ENCODE results near the gene PTTG1IP2.
"Not testable (repeated sequence)": the region's sequence is repeated elsewhere in the genome, so short reads cannot be mapped to it uniquely, and the experiment has no call there.

Gene PTTG1IP2

GRCh38 chr7:90469554-90469953 is at the start of gene PTTG1IP2:
TSS of gene PTTG1IP2 (plus strand) at chr7:90469639. CDS start at chr7:90469787, 148 bp downstream.
- DNase-seq, result no peak

DNA sequence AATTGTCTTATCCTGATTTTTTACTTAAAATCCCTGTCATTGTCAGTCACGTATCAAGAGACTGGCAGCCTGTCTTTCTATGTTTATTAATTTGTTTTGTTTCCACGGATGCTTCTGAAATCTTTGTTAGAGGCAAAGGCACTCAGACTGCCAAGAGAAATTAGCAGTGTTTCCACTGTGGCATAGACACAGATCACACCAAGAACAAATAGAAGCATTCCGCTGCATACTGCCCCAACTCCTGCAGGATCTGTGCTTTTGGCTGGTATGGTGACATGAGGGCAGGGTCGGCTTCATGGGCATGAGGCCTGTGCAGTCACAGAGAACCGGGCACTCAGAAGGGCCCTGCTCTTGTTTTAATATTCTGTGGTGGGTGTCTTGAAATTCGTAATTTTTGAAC is 47.8 kb upstream of the PTTG1IP2 start:
- no peak for DNase-seq

- DNase-seq, result no peak
Measured at GRCh38 chr7:90424720-90425119, 44.7 kb upstream of the PTTG1IP2 start.

- DNase-seq, result no peak
Measured at GRCh38 chr7:90425376-90425775, 44.1 kb upstream of the PTTG1IP2 start.

DNA sequence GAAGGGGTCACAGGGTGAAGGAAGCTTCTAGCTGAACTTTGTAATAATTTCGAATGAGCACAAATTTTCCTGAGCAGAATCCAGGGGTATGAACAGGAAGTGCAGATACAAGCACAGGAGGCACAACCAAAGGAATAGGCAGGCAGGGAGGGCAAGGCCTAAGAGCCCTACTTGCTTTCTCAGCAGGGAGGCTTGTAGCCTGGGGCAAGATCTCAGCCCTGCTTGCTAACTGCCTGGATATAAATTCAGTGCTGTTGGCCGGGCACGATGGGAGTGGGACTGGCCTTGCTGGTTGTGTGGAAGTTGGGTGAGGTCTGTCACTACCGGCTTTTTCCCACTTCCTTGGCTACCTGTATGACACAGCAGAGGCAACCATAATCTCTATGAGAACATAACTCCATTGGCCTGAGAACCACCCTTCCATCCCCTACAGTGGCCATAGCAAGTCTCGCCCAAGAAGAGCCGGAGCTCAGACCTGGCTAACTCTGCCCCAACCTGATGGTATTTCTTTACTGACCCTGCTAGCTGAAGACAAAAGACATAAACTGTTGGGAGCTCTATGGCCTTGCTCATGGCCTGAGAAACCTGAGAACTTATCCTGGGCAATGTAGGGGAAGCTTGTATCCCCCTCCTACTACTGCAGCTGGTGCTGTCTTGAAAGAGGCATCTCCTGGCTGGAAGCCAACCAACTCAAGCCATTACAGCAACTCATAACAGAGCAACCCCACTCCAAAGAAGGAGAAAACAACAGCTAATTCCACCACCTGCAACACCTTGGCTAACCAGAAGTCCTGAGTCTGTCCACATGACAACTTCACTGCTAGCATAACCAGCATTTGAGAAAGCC is 38.6 kb upstream of the PTTG1IP2 start:
- no peak for DNase-seq

DNA sequence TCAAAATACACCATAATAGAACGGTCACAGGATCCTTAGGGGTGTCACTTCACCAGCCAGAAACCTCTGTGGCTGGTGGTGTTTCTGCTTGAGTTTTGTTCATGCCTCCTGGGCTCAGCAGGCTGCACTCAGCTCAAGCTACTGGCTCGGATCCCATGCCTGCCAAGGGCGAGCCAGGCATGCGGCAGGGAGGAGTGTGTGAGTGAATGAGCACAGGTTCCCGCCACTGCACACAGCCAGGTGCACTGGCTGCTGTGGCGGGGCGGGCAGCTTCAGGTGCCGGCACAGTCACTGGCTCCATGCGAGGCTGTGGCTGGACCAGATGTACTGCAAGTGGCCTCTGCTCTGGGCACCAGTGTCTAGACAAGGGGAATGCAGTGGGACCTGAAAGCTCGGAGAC is 36.7 kb upstream of the PTTG1IP2 start:
- DNase-seq, result no peak

- DNase-seq, result no peak
Measured at GRCh38 chr7:90433221-90433620, 36.2 kb upstream of the PTTG1IP2 start.

DNA sequence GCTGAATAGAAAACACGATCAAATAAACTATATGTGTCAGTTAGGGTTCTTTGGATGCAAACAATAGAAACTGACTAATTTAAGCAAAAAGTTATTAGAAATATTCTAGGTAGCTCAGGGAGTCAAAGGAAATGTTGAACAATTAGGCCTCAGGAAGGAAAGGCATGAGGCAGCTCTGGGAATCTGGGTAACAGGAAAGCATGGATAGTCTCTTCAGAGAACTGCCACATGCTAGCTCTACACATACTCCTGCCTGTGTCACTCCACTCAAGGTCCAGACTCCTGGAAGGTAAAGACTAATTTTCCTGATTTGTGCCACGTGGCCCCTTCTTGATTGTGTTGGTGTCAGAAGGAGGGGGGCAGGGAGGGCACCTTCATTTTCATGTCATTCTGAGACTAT is 23.8 kb upstream of the PTTG1IP2 start:
- no peak for DNase-seq

- no peak for DNase-seq
Measured at GRCh38 chr7:90446137-90446899, 23.1 kb upstream of the PTTG1IP2 start.

GRCh38 chr7:90453259-90453891 is 16.1 kb upstream of the PTTG1IP2 start:
- no peak for DNase-seq

- DNase-seq, result no peak
Measured at GRCh38 chr7:90453931-90454330, 15.5 kb upstream of the PTTG1IP2 start.

DNA sequence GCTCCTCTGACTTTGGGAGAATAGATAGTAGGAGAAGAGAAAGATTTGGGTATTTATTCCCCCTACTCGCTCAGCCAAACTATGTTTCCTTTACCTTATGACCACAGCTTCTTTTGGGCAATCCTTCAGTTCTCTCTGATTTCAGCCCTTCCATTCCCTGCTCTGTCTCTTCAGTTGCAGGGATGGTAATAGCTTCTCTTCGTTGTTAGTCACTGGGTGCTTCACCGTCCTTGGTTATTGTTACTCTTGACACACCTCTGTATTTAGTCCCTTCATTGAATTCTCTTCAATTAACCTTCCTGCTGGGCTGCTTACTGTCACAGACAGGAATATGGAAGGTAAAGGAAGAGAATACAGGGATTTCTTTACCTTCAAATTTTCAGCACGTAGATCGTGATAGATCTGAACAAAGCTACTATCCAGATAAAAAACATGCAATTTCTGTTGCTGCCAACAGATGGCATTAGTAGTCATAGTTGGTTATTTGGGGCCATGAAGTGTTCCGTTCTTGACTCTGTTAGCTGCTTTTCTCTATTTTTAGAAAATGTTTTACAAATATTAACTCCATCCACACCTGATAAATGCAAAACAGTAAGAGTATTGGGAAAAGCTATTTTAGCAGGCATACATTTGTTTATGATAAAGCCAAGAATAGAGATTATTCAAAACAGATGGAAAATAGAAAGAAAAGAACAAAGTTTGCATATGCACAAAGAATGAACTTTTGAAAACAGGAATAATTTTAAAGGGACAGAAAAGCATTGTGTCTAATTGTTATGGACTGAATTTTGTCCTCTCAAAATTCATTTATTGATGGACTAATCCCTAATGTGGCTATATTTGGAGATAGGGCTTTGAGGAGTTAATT is 14.0 kb upstream of the PTTG1IP2 start:
- DNase-seq, result no peak

DNA sequence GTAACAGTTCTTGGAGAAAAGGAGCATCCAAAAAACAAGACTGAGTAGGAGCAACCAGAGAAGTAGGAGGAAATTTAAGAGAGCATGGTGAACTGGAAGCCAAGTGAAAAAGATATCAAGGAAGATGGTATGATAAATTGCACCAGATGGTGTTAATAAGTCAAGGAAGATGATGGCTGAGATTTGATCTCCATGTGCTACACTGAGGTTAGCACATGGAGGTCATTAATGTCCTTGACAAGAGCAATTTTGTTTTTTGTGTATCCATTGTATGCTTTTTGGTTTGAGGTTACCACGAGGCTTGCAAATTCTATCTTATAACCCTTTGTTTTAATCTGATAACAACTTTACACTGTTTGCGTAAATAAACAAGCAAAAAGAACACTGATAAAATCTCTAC is 11.3 kb upstream of the PTTG1IP2 start:
- DNase-seq, result no peak

DNA sequence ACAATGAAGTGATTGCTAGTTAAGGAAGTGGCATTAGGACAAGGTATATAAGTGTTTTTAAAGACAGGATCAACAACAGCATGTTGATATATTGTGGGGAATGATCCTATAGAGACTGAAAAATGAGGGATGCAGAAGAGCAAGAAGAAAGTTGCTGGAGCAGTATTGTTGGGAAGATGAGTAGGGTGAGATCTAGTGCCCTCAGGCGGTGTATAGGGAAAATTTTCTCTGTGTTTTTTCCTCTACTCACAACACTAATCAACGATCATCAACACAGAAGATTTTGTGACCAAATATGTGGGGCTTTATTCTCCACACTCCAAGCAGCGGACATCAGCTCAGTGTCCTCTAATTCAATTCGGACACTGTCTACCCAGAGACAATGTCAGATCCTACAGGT is 9.6 kb upstream of the PTTG1IP2 start:
- no peak for DNase-seq

GRCh38 chr7:90461219-90461618 is 8.2 kb upstream of the PTTG1IP2 start:
- DNase-seq, result no peak

DNA sequence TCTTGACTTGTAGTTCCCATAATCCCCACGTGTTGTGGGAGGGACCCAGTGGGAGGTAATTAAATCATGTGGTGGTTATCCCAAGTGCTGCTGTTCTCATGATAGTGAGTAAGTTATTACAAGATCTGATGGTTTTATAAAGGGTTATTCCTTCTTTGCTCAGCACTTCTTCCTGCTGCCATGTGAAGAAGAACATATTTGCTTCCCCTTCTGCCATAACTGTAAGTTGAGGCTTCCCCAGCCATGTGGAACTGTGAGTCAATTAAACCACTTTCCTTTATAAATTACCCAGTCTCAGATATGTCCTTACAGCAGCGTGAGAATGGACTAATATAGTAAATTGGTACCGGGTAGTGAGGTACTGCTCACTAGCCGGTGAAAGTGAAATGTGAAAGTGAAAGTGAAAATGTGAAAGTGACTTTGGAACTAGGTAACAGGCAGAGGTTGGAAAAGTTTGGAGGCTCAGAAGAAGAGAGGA is 6.2 kb upstream of the PTTG1IP2 start:
- DNase-seq, result not testable (repeated sequence)

GRCh38 chr7:90465816-90466215 is 3.6 kb upstream of the PTTG1IP2 start:
- no peak for DNase-seq

DNA sequence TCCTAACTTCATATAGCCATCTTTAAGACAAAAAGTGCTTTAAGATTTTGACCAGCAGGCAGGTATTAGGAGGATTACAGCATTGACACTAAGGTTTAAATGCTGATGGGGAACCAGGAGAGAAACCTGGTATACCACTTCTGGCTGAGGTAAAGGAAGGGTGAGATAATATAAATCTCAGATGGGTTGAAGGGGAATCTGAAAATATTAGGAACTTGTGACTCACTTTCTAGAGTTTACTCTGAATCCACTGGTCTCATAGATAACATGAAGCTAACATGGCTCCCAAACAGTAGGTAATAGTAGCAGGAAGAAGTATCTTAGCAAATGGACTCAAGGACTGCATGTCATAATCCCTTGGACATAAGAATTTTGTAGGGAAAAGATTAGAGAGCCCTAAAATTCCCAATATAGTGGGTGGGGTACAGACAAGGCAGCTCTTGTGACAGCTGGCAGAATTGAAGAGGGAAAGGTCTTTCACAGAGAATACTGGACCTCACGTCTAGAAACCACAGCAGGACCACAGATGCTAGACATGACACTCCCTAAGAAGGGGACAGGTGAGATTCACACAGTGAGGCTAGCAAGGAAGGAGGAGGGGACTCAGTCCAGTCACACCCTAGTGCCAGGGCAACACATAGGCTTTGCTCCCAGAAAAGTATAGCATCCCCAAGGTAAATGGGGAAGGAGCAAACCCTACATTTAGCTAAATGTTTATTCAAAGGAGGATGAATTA is 3.5 kb downstream of the PTTG1IP2 start:
- no peak for DNase-seq

GRCh38 chr7:90473814-90474213 is 4.4 kb downstream of the PTTG1IP2 start:
- DNase-seq, result no peak

- DNase-seq, result no peak
Measured at GRCh38 chr7:90474284-90475210, 5.1 kb downstream of the PTTG1IP2 start.

- no peak for DNase-seq
Measured at GRCh38 chr7:90483251-90483650, 13.8 kb downstream of the PTTG1IP2 start.

All from CD4-positive, alpha-beta T cell treated with Interleukin-15 for 1 hour (primary cell).